Prostate gland (tissue), 2 donors: ENCODE measurements around the gene GDF7.

Experiments
- CTCF ChIP-seq, 4 experiments: fragments of 200-600 bp in 2 of 4; fragments of 450-650 bp in 2 of 4; sonication (generic) in 2 of 4; IDR thresholded peaks; 1 replicate in 3 of 4; 2 replicates in 1 of 4; pipeline ENCODE4 v1.5.1; 2016 to 2019; ENCODE audit warnings: antibody characterized with exemption in 4 of 4, mild to moderate bottlenecking in 2 of 4, moderate library complexity in 2 of 4
- POLR2A ChIP-seq: fragments of 450-650 bp; IDR thresholded peaks from one replicate; pipeline ENCODE4 v1.6.1; 2016; ENCODE audit warnings: antibody characterized with exemption, mild to moderate bottlenecking

- TF ChIP-seq CTCF (IDR thresholded peaks at IDR 0.05) (no peak), POLR2A (no peak)
These were observed 61.3 kb downstream of the GDF7 start for GRCh38 chr2:20728114-20728758.
